HEK293T (cell line): ENCODE measurements around the gene UVRAG.

Experiments used
- CTCF ChIA-PET: fragments of 350-600 bp; formaldehyde crosslinking; extraction: SDS; loops from one replicate; lab custom pipeline; 2021; ENCODE audit warnings: antibody characterized with exemption, inconsistent platforms; lab: Yijun Ruan, JAX
- POLR2A ChIA-PET: fragments of 350-600 bp; formaldehyde crosslinking; extraction: SDS; loops from one replicate; lab custom pipeline; 2020; ENCODE audit warnings: antibody characterized with exemption, inconsistent platforms; lab: Yijun Ruan, JAX
- DNase-seq: peaks from one replicate; pipeline ENCODE4 v3.0.0; 2012; ENCODE audit warnings: mixed read lengths; ENCODE audit errors: extremely low spot score
- ARNT ChIP-seq: fragments of 450-650 bp; IDR thresholded peaks from 2 replicates; pipeline ENCODE4 v1.6.1; 2017; ENCODE audit warnings: mild to moderate bottlenecking
- BHLHE40 ChIP-seq: fragments of 450-650 bp; IDR thresholded peaks from 2 replicates; pipeline ENCODE4 v1.6.1; 2016; ENCODE audit warnings: mild to moderate bottlenecking, moderate library complexity, borderline replicate concordance
- CTBP1 ChIP-seq: fragments of 450-650 bp; IDR thresholded peaks from 2 replicates; pipeline ENCODE4 v1.6.1; 2016; ENCODE audit warnings: borderline replicate concordance
- ELF4 ChIP-seq: fragments of 450-650 bp; IDR thresholded peaks from 2 replicates; pipeline ENCODE4 v1.6.1; 2017; ENCODE audit warnings: antibody characterized with exemption
- FOXA1 ChIP-seq: fragments of 450-650 bp; IDR thresholded peaks from 2 replicates; pipeline ENCODE4 v1.6.1; 2016; ENCODE audit warnings: mild to moderate bottlenecking
- FOXK2 ChIP-seq: fragments of 450-650 bp; IDR thresholded peaks from 2 replicates; pipeline ENCODE4 v1.6.1; 2016; ENCODE audit warnings: mild to moderate bottlenecking
- FOXM1 ChIP-seq: fragments of 450-650 bp; IDR thresholded peaks from 2 replicates; pipeline ENCODE4 v1.6.1; 2017; ENCODE audit warnings: mild to moderate bottlenecking, borderline replicate concordance
- HDGF ChIP-seq: fragments of 450-650 bp; IDR thresholded peaks from 2 replicates; pipeline ENCODE4 v1.6.1; 2017; ENCODE audit warnings: antibody characterized with exemption, borderline replicate concordance
- L3MBTL2 ChIP-seq: fragments of 450-650 bp; conservative IDR thresholded peaks from 2 replicates; pipeline ENCODE4 v1.6.1; 2016; ENCODE audit warnings: mild to moderate bottlenecking
- LEF1 ChIP-seq: fragments of 450-650 bp; IDR thresholded peaks from 2 replicates; pipeline ENCODE4 v1.6.1; 2017; ENCODE audit warnings: mild to moderate bottlenecking, borderline replicate concordance
- NFRKB ChIP-seq: fragments of 450-650 bp; IDR thresholded peaks from 2 replicates; pipeline ENCODE4 v1.6.1; 2016; ENCODE audit warnings: mild to moderate bottlenecking, moderate library complexity
- PKNOX1 ChIP-seq: fragments of 450-650 bp; IDR thresholded peaks from 2 replicates; pipeline ENCODE4 v1.6.1; 2016
- SP1 ChIP-seq: fragments of 450-650 bp; IDR thresholded peaks from 2 replicates; pipeline ENCODE4 v1.6.1; 2017
- SUZ12 ChIP-seq: fragments of 450-650 bp; IDR thresholded peaks from 2 replicates; pipeline ENCODE4 v1.6.1; 2016; ENCODE audit warnings: mild to moderate bottlenecking
- TARDBP ChIP-seq: fragments of 450-650 bp; IDR thresholded peaks from 2 replicates; pipeline ENCODE4 v1.6.1; 2016
- ZNF384 ChIP-seq: fragments of 450-650 bp; IDR thresholded peaks from 2 replicates; pipeline ENCODE4 v1.6.1; 2016

The UVRAG gene

GRCh38 chr11:76140912-76141574 is 326.0 kb downstream of the UVRAG start:
- CTCF ChIA-PET, result interaction anchor here (1.1 to 1.7 kb wide), 2 partner anchors 11 to 244 kb away, joined by 3 to 8 read pairs; no protein-coding TSS in a partner anchor
- no peak for TF ChIP-seq TARDBP
- TF ChIP-seq SP1, result no peak
- POLR2A ChIA-PET, result no interaction called here
- DNase-seq, result no peak

- CTCF ChIA-PET, result interaction anchor here (1.1 kb wide), 1 partner anchor 245 kb away, joined by 3 read pairs; no protein-coding TSS in a partner anchor
- TF ChIP-seq NFRKB (no peak), SP1 (no peak), HDGF (no peak), FOXM1 (no peak), SUZ12 (no peak), FOXA1 (no peak), TARDBP (no peak), ZNF384 (no peak), FOXK2 (no peak), PKNOX1 (no peak), LEF1 (no peak), CTBP1 (no peak), BHLHE40 (no peak), ARNT (no peak)
- POLR2A ChIA-PET, result no interaction called here
- no peak for DNase-seq
Observed at GRCh38 chr11:76141901-76142588, 327.0 kb downstream of the UVRAG start.

- CTCF ChIA-PET, result no interaction called here
- DNase-seq, result no peak
- POLR2A ChIA-PET, result no interaction called here
- TF ChIP-seq LEF1 (no peak), HDGF (no peak)
Observed at GRCh38 chr11:76143274-76143673, 328.3 kb downstream of the UVRAG start.

GRCh38 chr11:76147106-76147740 is 332.2 kb downstream of the UVRAG start:
- TF ChIP-seq FOXM1 (no peak), BHLHE40 (no peak), FOXA1 (no peak), PKNOX1 (no peak), SP1 (no peak), CTBP1 (no peak), ARNT (no peak), L3MBTL2 (no peak), ZNF384 (no peak), ELF4 (no peak), HDGF (no peak), LEF1 (no peak), SUZ12 (no peak), NFRKB (no peak), FOXK2 (no peak), TARDBP (no peak)
- no peak for DNase-seq
- POLR2A ChIA-PET, result no interaction called here
- CTCF ChIA-PET, result no interaction called here

GRCh38 chr11:76148231-76148630 is 333.2 kb downstream of the UVRAG start:
- no peak for DNase-seq
- TF ChIP-seq FOXK2 (no peak), ZNF384 (no peak), SP1 (no peak), ARNT (no peak), CTBP1 (no peak), LEF1 (no peak), NFRKB (no peak), TARDBP (no peak), FOXA1 (no peak), PKNOX1 (no peak), FOXM1 (no peak), SUZ12 (no peak)
- POLR2A ChIA-PET, result no interaction called here
- CTCF ChIA-PET, result no interaction called here

GRCh38 chr11:76148941-76149613 is 334.1 kb downstream of the UVRAG start:
- DNase-seq, result no peak
- CTCF ChIA-PET, result interaction anchor here (1.5 kb wide), 1 partner anchor 252 kb away, joined by 3 read pairs; no protein-coding TSS in a partner anchor
- no peak for TF ChIP-seq TARDBP
- TF ChIP-seq FOXK2, result no peak
- no peak for TF ChIP-seq SUZ12
- no peak for TF ChIP-seq BHLHE40
- TF ChIP-seq PKNOX1, result no peak
- no peak for TF ChIP-seq FOXA1
- no peak for TF ChIP-seq L3MBTL2
- no peak for TF ChIP-seq LEF1
- no peak for TF ChIP-seq HDGF
- TF ChIP-seq SP1, result no peak
- no peak for TF ChIP-seq ZNF384
- no peak for TF ChIP-seq ARNT
- TF ChIP-seq CTBP1, result no peak
- no peak for TF ChIP-seq NFRKB
- no peak for TF ChIP-seq ELF4
- TF ChIP-seq FOXM1, result no peak
- POLR2A ChIA-PET, result no interaction called here
